H9 (cell line): ENCODE results near the gene SETBP1. TPM values are rescaled to one million over a fixed set of nuclear protein-coding genes. Genes with fewer than 3 reads are reported as not detected.

Experiments used
- DNase-seq: peaks from one replicate; pipeline ENCODE4 v3.0.0-alpha.2; 2017
- H2AFZ ChIP-seq: one replicate; pipeline ENCODE4 v1.6.1; 2013; ENCODE audit warnings: mild to moderate bottlenecking, low read length, control low read depth, moderate library complexity
- H2AK5ac ChIP-seq: 2 replicates; pipeline ENCODE4 v1.6.1; 2013; ENCODE audit warnings: low read length, control low read depth, mixed read lengths; ENCODE audit not compliant: insufficient read length
- H2BK120ac ChIP-seq: one replicate; pipeline ENCODE4 v1.6.1; 2013; ENCODE audit warnings: low read depth, mild to moderate bottlenecking, low read length, control low read depth, inconsistent platforms; ENCODE audit not compliant: poor library complexity, severe bottlenecking
- H2BK12ac ChIP-seq: 2 replicates; pipeline ENCODE4 v1.6.1; 2013; ENCODE audit warnings: low read length, control low read depth, mixed read lengths, low read depth; ENCODE audit not compliant: insufficient read length
- H2BK15ac ChIP-seq: 2 replicates; pipeline ENCODE4 v1.6.1; 2013; ENCODE audit warnings: low read depth, low read length, control low read depth
- H2BK20ac ChIP-seq: one replicate; pipeline ENCODE4 v1.6.1; 2013; ENCODE audit warnings: low read depth, mild to moderate bottlenecking, low read length, control low read depth, inconsistent platforms; ENCODE audit not compliant: poor library complexity, severe bottlenecking
- H2BK5ac ChIP-seq: 2 replicates; pipeline ENCODE4 v1.6.1; 2013; ENCODE audit warnings: low read length, control low read depth, mixed read lengths; ENCODE audit not compliant: insufficient read length
- H3K14ac ChIP-seq: 2 replicates; pipeline ENCODE4 v1.6.1; 2013; ENCODE audit warnings: low read length, control low read depth; ENCODE audit not compliant: insufficient read depth
- H3K18ac ChIP-seq: 2 replicates; pipeline ENCODE4 v1.6.1; 2013; ENCODE audit warnings: low read depth, mild to moderate bottlenecking, mixed read lengths, low read length, control low read depth; ENCODE audit not compliant: insufficient read length
- H3K23ac ChIP-seq: 2 replicates; pipeline ENCODE4 v1.6.1; 2013; ENCODE audit warnings: low read length, control low read depth, mixed read lengths, low read depth; ENCODE audit not compliant: insufficient read length
- H3K23me2 ChIP-seq: 2 replicates; pipeline ENCODE4 v1.6.1; 2013; ENCODE audit warnings: low read depth, mild to moderate bottlenecking, mixed read lengths, low read length, control low read depth; ENCODE audit not compliant: insufficient read length, poor library complexity, severe bottlenecking
- H3K27ac ChIP-seq: 2 replicates; pipeline ENCODE4 v1.5.1; 2013; ENCODE audit warnings: low read length, control low read depth, mixed read lengths, low read depth; ENCODE audit not compliant: insufficient read length
- H3K27me3 ChIP-seq: 2 replicates; pipeline ENCODE4 v1.6.1; 2013; ENCODE audit warnings: low read length, control low read depth, inconsistent platforms; ENCODE audit not compliant: insufficient read depth
- H3K4ac ChIP-seq: 2 replicates; pipeline ENCODE4 v1.6.1; 2013; ENCODE audit warnings: low read depth, mild to moderate bottlenecking, control low read depth, inconsistent platforms, low read length, moderate library complexity
- H3K4me1 ChIP-seq: 2 replicates; pipeline ENCODE4 v1.6.1; 2013; ENCODE audit warnings: low read length, control low read depth, inconsistent platforms; ENCODE audit not compliant: insufficient read depth
- H3K4me2 ChIP-seq: 2 replicates; pipeline ENCODE4 v1.6.1; 2013; ENCODE audit warnings: low read length, control low read depth, mixed read lengths; ENCODE audit not compliant: insufficient read length, insufficient read depth
- H3K56ac ChIP-seq: 2 replicates; pipeline ENCODE4 v1.6.1; 2013; ENCODE audit warnings: low read depth, mild to moderate bottlenecking, mixed read lengths, low read length, control low read depth; ENCODE audit not compliant: insufficient read length
- H3K79me1 ChIP-seq: 2 replicates; pipeline ENCODE4 v1.6.1; 2013; ENCODE audit warnings: low read depth, mild to moderate bottlenecking, moderate library complexity, low read length, control low read depth, inconsistent platforms; ENCODE audit not compliant: insufficient read depth, poor library complexity, severe bottlenecking
- H3K79me2 ChIP-seq: 2 replicates; pipeline ENCODE4 v1.6.1; 2013; ENCODE audit warnings: low read length, control low read depth, inconsistent platforms; ENCODE audit not compliant: insufficient read depth
- H3K9ac ChIP-seq: 2 replicates; pipeline ENCODE4 v1.6.1; 2013; ENCODE audit warnings: low read length, control low read depth, mixed read lengths; ENCODE audit not compliant: insufficient read length; ENCODE audit errors: extremely low read depth
- H3K9me3 ChIP-seq: one replicate; pipeline ENCODE4 v1.6.1; 2013; ENCODE audit warnings: low read depth, low read length, inconsistent platforms; ENCODE audit not compliant: control insufficient read depth
- H3T11ph ChIP-seq: one replicate; pipeline ENCODE4 v1.6.1; 2013; ENCODE audit warnings: mild to moderate bottlenecking, low read length, control low read depth, inconsistent platforms
- H4K20me1 ChIP-seq: one replicate; pipeline ENCODE4 v1.6.1; 2013; ENCODE audit not compliant: control insufficient read depth, insufficient read length, insufficient read depth
- H4K5ac ChIP-seq: 2 replicates; pipeline ENCODE4 v1.6.1; 2013; ENCODE audit warnings: low read depth, mild to moderate bottlenecking, mixed read lengths, low read length, control low read depth; ENCODE audit not compliant: insufficient read length
- H4K8ac ChIP-seq: replicated peaks from 2 replicates; pipeline ENCODE4 v1.6.1; 2013; ENCODE audit warnings: low read length, control low read depth, mixed read lengths, low read depth; ENCODE audit not compliant: insufficient read length
- H4K91ac ChIP-seq: 2 replicates; pipeline ENCODE4 v1.6.1; 2013; ENCODE audit warnings: low read depth, mild to moderate bottlenecking, moderate library complexity, mixed read lengths, low read length, control low read depth; ENCODE audit not compliant: insufficient read length
- H3K27ac Mint-ChIP-seq, 3 experiments: 2 replicates in 2 of 3; 3 replicates in 1 of 3; pipeline ENCODE4 v1.8.0; 2020 to 2021; ENCODE audit warnings: mixed read lengths in 3 of 3, mild to moderate bottlenecking in 1 of 3, moderate library complexity in 1 of 3
- H3K27me3 Mint-ChIP-seq: 2 replicates; pipeline ENCODE4 v1.8.0; 2021; ENCODE audit warnings: low read depth, mild to moderate bottlenecking, moderate library complexity, mixed read lengths
- H3K36me3 Mint-ChIP-seq, 3 experiments: 2 replicates in 2 of 3; 3 replicates in 1 of 3; pipeline ENCODE4 v1.8.0; 2020 to 2021; ENCODE audit warnings: low read depth in 3 of 3, mixed read lengths in 3 of 3; ENCODE audit not compliant: insufficient read depth in 1 of 3
- H3K4me1 Mint-ChIP-seq, 2 experiments: 2 replicates each; pipeline ENCODE4 v1.8.0; 2020; ENCODE audit warnings: mixed read lengths in 2 of 2
- H3K4me3 Mint-ChIP-seq, 2 experiments: 2 replicates in 1 of 2; 3 replicates in 1 of 2; pipeline ENCODE4 v1.8.0; 2020 to 2021; ENCODE audit warnings: mild to moderate bottlenecking in 2 of 2, mixed read lengths in 2 of 2, moderate library complexity in 1 of 2
- H3K9me3 Mint-ChIP-seq, 2 experiments: 2 replicates in 1 of 2; 3 replicates in 1 of 2; pipeline ENCODE4 v1.8.0; 2020; ENCODE audit warnings: mild to moderate bottlenecking in 2 of 2, mixed read lengths in 2 of 2, moderate library complexity in 1 of 2
- WGBS: extraction: QIAGEN DNeasy Blood & Tissue Kit; methylation state at CpG from one replicate; pipeline ENCODE4 v1.1.7; 2013; ENCODE audit warnings: missing lambda C conversion rate, low lambda C conversion rate, mixed read lengths; ENCODE audit not compliant: insufficient read length; ENCODE audit errors: extremely low coverage; 5-methylcytosine and 5-hydroxymethylcytosine counted together
- total RNA-seq: library from RNA; stranded (reverse); gene quantifications from 2 replicates; pipeline ENCODE4 v1.2.1, GENCODE V29; 2021
- TF ChIP-seq, protein P1 (sequence below): fragments of 200-600 bp; sonication (generic); conservative IDR thresholded peaks from 3 replicates; pipeline ENCODE4 v1.8.0; 2021; ENCODE audit warnings: antibody characterized with exemption, mild to moderate bottlenecking

SETBP1 gene
- total RNA-seq, 1 experiment from 2014 or later = 4.6 TPM

DNA sequence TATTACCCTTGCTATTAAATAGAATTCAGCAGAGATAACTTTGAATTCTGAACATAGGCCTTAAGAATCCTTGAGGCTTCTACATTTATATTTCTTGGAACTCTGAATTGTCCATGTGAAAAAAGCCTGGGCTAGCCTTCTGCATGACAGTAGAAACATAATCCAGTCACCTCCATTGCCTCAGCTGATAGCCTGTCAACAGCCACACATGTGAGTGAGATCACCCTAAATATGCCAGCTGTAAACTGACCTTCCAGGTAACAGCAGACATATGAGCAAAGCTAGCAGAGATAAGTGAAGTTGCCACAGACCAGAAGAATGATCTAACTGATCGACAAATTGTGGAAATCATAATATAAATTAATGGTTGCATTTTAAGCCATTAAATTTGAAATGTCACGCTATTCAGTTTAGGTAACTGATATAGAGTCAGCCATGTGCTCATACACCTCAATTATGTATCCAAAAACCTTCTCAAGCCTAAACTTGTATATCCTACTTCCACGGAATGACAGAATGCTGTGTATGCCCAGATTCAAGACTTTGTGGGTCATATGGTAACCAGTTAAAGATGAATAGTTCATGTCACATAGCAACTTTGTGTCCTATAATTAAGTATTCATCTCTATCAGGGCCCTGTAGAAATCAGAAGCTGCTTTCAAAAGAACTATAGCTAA is 48.1 kb upstream of the SETBP1 start:
- Mint-ChIP-seq H3K27me3 (no peaks in the 10 kb centered on the region), H3K4me1 (no peaks in the 10 kb centered on the region), H3K4me3 (no peak overlapping the region), H3K27ac (no peak overlapping the region), H3K36me3 (no peaks in the 10 kb centered on the region), H3K9me3 (no peaks in the 10 kb centered on the region)
- Histone ChIP-seq H3K9me3 (no peaks in the 10 kb centered on the region), H3K27ac (no peak overlapping the region), H4K5ac (no peak overlapping the region), H2BK12ac (no peak overlapping the region), H3K23me2 (no peaks in the 10 kb centered on the region), H4K20me1 (no peaks in the 10 kb centered on the region), H4K91ac (no peak overlapping the region), H3K4me1 (no peaks in the 10 kb centered on the region), H3K9ac (no peak overlapping the region), H2BK5ac (no peak overlapping the region), H2AK5ac (no peak overlapping the region), H3K79me2 (no peaks in the 10 kb centered on the region), H2AFZ (no peak overlapping the region), H3K23ac (no peak overlapping the region), H2BK15ac (no peak overlapping the region), H4K8ac (no peak overlapping the region), H3K14ac (no peak overlapping the region), H3K56ac (no peak overlapping the region), H3K4ac (no peak overlapping the region), H3K18ac (no peak overlapping the region), H2BK20ac (no peak overlapping the region), H2BK120ac (no peak overlapping the region), H3K27me3 (no peaks in the 10 kb centered on the region), H3T11ph (no peak overlapping the region), H3K4me2 (no peak overlapping the region), H3K79me1 (no peaks in the 10 kb centered on the region)
- no CpG with 5 or more reads among the region's 3 CpGs for WGBS
- TF ChIP-seq, protein P1, sequence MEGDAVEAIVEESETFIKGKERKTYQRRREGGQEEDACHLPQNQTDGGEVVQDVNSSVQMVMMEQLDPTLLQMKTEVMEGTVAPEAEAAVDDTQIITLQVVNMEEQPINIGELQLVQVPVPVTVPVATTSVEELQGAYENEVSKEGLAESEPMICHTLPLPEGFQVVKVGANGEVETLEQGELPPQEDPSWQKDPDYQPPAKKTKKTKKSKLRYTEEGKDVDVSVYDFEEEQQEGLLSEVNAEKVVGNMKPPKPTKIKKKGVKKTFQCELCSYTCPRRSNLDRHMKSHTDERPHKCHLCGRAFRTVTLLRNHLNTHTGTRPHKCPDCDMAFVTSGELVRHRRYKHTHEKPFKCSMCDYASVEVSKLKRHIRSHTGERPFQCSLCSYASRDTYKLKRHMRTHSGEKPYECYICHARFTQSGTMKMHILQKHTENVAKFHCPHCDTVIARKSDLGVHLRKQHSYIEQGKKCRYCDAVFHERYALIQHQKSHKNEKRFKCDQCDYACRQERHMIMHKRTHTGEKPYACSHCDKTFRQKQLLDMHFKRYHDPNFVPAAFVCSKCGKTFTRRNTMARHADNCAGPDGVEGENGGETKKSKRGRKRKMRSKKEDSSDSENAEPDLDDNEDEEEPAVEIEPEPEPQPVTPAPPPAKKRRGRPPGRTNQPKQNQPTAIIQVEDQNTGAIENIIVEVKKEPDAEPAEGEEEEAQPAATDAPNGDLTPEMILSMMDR = no peak
- no peak for DNase-seq
